ENCODE measurements around the gene MAGI1.

Gene MAGI1

GRCh38 chr3:65653731-65654130, 385.0 kb downstream of the MAGI1 start:
- Histone ChIP-seq H3K9ac (ENCODE audit: low read length) (no peak overlapping the region), H3K4me1 (ENCODE audit: control insufficient read depth, low read depth, low read length) (no peaks in the 10 kb centered on the region), H3K18ac (ENCODE audit: low read length) (no peak overlapping the region), H3K27ac (ENCODE audit: low read depth, low read length) (no peak overlapping the region), H4K8ac (ENCODE audit: low read depth, low read length) (no peak overlapping the region), H3K36me3 (ENCODE audit: control insufficient read depth, insufficient read depth, low read length) (no peaks in the 10 kb centered on the region), H3K23ac (ENCODE audit: low read length) (no peak overlapping the region), H3K4ac (ENCODE audit: low read depth, low read length) (no peak overlapping the region), H2BK120ac (ENCODE audit: low read depth, low read length) (no peak overlapping the region), H3K79me1 (ENCODE audit: low read length) (peaks cover 4% of the 10 kb centered on the region), H3K56ac (ENCODE audit: low read length) (no peak overlapping the region), H3K4me3 (ENCODE audit: low read length) (no peak overlapping the region), H3K79me2 (ENCODE audit: control insufficient read depth, insufficient read depth, low read length) (no peaks in the 10 kb centered on the region), H2BK5ac (ENCODE audit: low read length) (no peak overlapping the region), H4K5ac (ENCODE audit: low read length) (no peak overlapping the region), H2BK15ac (replicated peaks; ENCODE audit: low read depth) (no peak overlapping the region), H3K27me3 (ENCODE audit: insufficient read depth, low read length, poor library complexity) (no peaks in the 10 kb centered on the region), H2AK5ac (ENCODE audit: low read length) (no peak overlapping the region), H3K4me2 (ENCODE audit: low read length) (no peak overlapping the region)
- DNase-seq, result no peak
- WGBS (ENCODE audit: extremely low coverage, insufficient coverage, low lambda C conversion rate), result no CpG with 5 or more reads among the region's 1 CpG

GRCh38 chr3:65650247-65650646, 388.5 kb downstream of the MAGI1 start:
- Histone ChIP-seq H2BK15ac (replicated peaks; ENCODE audit: low read depth) (no peak overlapping the region), H3K4me2 (ENCODE audit: low read length) (no peak overlapping the region), H3K18ac (ENCODE audit: low read length) (no peak overlapping the region), H3K79me1 (ENCODE audit: low read length) (peaks cover 4% of the 10 kb centered on the region), H3K27me3 (ENCODE audit: insufficient read depth, low read length, poor library complexity) (no peaks in the 10 kb centered on the region), H3K79me2 (ENCODE audit: control insufficient read depth, insufficient read depth, low read length) (no peaks in the 10 kb centered on the region), H3K9ac (ENCODE audit: low read length) (no peak overlapping the region), H3K36me3 (ENCODE audit: control insufficient read depth, insufficient read depth, low read length) (no peaks in the 10 kb centered on the region), H2BK5ac (ENCODE audit: low read length) (no peak overlapping the region), H3K23ac (ENCODE audit: low read length) (no peak overlapping the region), H2BK120ac (ENCODE audit: low read depth, low read length) (no peak overlapping the region), H3K4ac (ENCODE audit: low read depth, low read length) (no peak overlapping the region), H4K5ac (ENCODE audit: low read length) (no peak overlapping the region), H2AK5ac (ENCODE audit: low read length) (no peak overlapping the region), H3K56ac (ENCODE audit: low read length) (no peak overlapping the region), H3K27ac (ENCODE audit: low read depth, low read length) (no peak overlapping the region), H3K4me1 (ENCODE audit: control insufficient read depth, low read depth, low read length) (no peaks in the 10 kb centered on the region), H4K8ac (ENCODE audit: low read depth, low read length) (no peak overlapping the region), H3K4me3 (ENCODE audit: low read length) (no peak overlapping the region)
- WGBS (ENCODE audit: extremely low coverage, insufficient coverage, low lambda C conversion rate), result no CpG with 5 or more reads among the region's 2 CpGs
- DNase-seq, result no peak

GRCh38 chr3:65647369-65647768, 391.3 kb downstream of the MAGI1 start:
- Histone ChIP-seq H4K8ac (ENCODE audit: low read depth, low read length) (no peak overlapping the region), H3K23ac (ENCODE audit: low read length) (no peak overlapping the region)

GRCh38 chr3:65642883-65643282, 395.8 kb downstream of the MAGI1 start:
- no peak overlapping the region for H3K9ac ChIP-seq (ENCODE audit: low read length)
- no CpG with 5 or more reads among the region's 1 CpG for WGBS (ENCODE audit: extremely low coverage, insufficient coverage, low lambda C conversion rate)
- no peaks in the 10 kb centered on the region for H3K79me2 ChIP-seq (ENCODE audit: control insufficient read depth, insufficient read depth, low read length)

More at GRCh38 chr3:65647369-65647768, 391.3 kb downstream of the MAGI1 start:
- H3K56ac ChIP-seq (ENCODE audit: low read length), result no peak overlapping the region
- no peak overlapping the region for H3K4me2 ChIP-seq (ENCODE audit: low read length)
- no peak overlapping the region for H2AK5ac ChIP-seq (ENCODE audit: low read length)
- no peak overlapping the region for H3K4me3 ChIP-seq (ENCODE audit: low read length)
- no peak overlapping the region for H3K18ac ChIP-seq (ENCODE audit: low read length)
- H3K4ac ChIP-seq (ENCODE audit: low read depth, low read length), result no peak overlapping the region
- H2BK15ac ChIP-seq (replicated peaks; ENCODE audit: low read depth), result no peak overlapping the region
- H3K79me2 ChIP-seq (ENCODE audit: control insufficient read depth, insufficient read depth, low read length), result no peaks in the 10 kb centered on the region
- no peak for DNase-seq
- H3K4me1 ChIP-seq (ENCODE audit: control insufficient read depth, low read depth, low read length), result peaks cover 5% of the 10 kb centered on the region
- H3K9ac ChIP-seq (ENCODE audit: low read length), result no peak overlapping the region
- WGBS (ENCODE audit: extremely low coverage, insufficient coverage, low lambda C conversion rate), result no CpG with 5 or more reads among the region's 1 CpG
- H3K36me3 ChIP-seq (ENCODE audit: control insufficient read depth, insufficient read depth, low read length), result no peaks in the 10 kb centered on the region
- peaks cover 3% of the 10 kb centered on the region for H3K79me1 ChIP-seq (ENCODE audit: low read length)
- H3K27me3 ChIP-seq (ENCODE audit: insufficient read depth, low read length, poor library complexity), result no peaks in the 10 kb centered on the region
- H2BK5ac ChIP-seq (ENCODE audit: low read length), result no peak overlapping the region
- no peak overlapping the region for H3K27ac ChIP-seq (ENCODE audit: low read depth, low read length)
- H2BK120ac ChIP-seq (ENCODE audit: low read depth, low read length), result no peak overlapping the region
- H4K5ac ChIP-seq (ENCODE audit: low read length), result no peak overlapping the region

GRCh38 chr3:65641777-65642176, 396.9 kb downstream of the MAGI1 start:
- Histone ChIP-seq H3K79me2 (ENCODE audit: control insufficient read depth, insufficient read depth, low read length) (no peaks in the 10 kb centered on the region), H3K4me3 (ENCODE audit: low read length) (no peak overlapping the region), H2BK120ac (ENCODE audit: low read depth, low read length) (no peak overlapping the region), H3K23ac (ENCODE audit: low read length) (no peak overlapping the region), H3K4me2 (ENCODE audit: low read length) (no peak overlapping the region), H2BK5ac (ENCODE audit: low read length) (no peak overlapping the region), H4K8ac (ENCODE audit: low read depth, low read length) (no peak overlapping the region), H4K5ac (ENCODE audit: low read length) (no peak overlapping the region), H3K4me1 (ENCODE audit: control insufficient read depth, low read depth, low read length) (peaks cover 9% of the 10 kb centered on the region), H3K27ac (ENCODE audit: low read depth, low read length) (no peak overlapping the region), H3K9ac (ENCODE audit: low read length) (no peak overlapping the region), H3K18ac (ENCODE audit: low read length) (no peak overlapping the region), H3K56ac (ENCODE audit: low read length) (no peak overlapping the region), H3K27me3 (ENCODE audit: insufficient read depth, low read length, poor library complexity) (no peaks in the 10 kb centered on the region), H3K79me1 (ENCODE audit: low read length) (no peaks in the 10 kb centered on the region), H3K4ac (ENCODE audit: low read depth, low read length) (no peak overlapping the region), H3K36me3 (ENCODE audit: control insufficient read depth, insufficient read depth, low read length) (no peaks in the 10 kb centered on the region), H2AK5ac (ENCODE audit: low read length) (no peak overlapping the region), H2BK15ac (replicated peaks; ENCODE audit: low read depth) (no peak overlapping the region)
- no peak for DNase-seq
- no CpG with 5 or more reads among the region's 2 CpGs for WGBS (ENCODE audit: extremely low coverage, insufficient coverage, low lambda C conversion rate)

More at GRCh38 chr3:65642883-65643282, 395.8 kb downstream of the MAGI1 start:
- no peaks in the 10 kb centered on the region for H3K27me3 ChIP-seq (ENCODE audit: insufficient read depth, low read length, poor library complexity)
- H2BK15ac ChIP-seq (replicated peaks; ENCODE audit: low read depth), result peak overlapping the region; percentile 57
- H4K5ac ChIP-seq (ENCODE audit: low read length), result no peak overlapping the region
- H4K8ac ChIP-seq (ENCODE audit: low read depth, low read length), result no peak overlapping the region
- no peak overlapping the region for H2BK5ac ChIP-seq (ENCODE audit: low read length)
- no peak overlapping the region for H3K4ac ChIP-seq (ENCODE audit: low read depth, low read length)
- H3K4me3 ChIP-seq (ENCODE audit: low read length), result no peak overlapping the region
- no peaks in the 10 kb centered on the region for H3K36me3 ChIP-seq (ENCODE audit: control insufficient read depth, insufficient read depth, low read length)
- no peak overlapping the region for H3K56ac ChIP-seq (ENCODE audit: low read length)
- H3K79me1 ChIP-seq (ENCODE audit: low read length), result no peaks in the 10 kb centered on the region
- no peak overlapping the region for H2BK120ac ChIP-seq (ENCODE audit: low read depth, low read length)
- H3K27ac ChIP-seq (ENCODE audit: low read depth, low read length), result no peak overlapping the region
- H3K23ac ChIP-seq (ENCODE audit: low read length), result no peak overlapping the region
- no peak overlapping the region for H3K18ac ChIP-seq (ENCODE audit: low read length)
- H2AK5ac ChIP-seq (ENCODE audit: low read length), result no peak overlapping the region
- no peak overlapping the region for H3K4me2 ChIP-seq (ENCODE audit: low read length)
- H3K4me1 ChIP-seq (ENCODE audit: control insufficient read depth, low read depth, low read length), result peaks cover 9% of the 10 kb centered on the region
- DNase-seq, result no peak

- H3K27ac ChIP-seq (ENCODE audit: low read depth, low read length), result no peak overlapping the region
- H2AK5ac ChIP-seq (ENCODE audit: low read length), result no peak overlapping the region
- no peak overlapping the region for H3K18ac ChIP-seq (ENCODE audit: low read length)
- no peak overlapping the region for H3K56ac ChIP-seq (ENCODE audit: low read length)
- H3K4me1 ChIP-seq (ENCODE audit: control insufficient read depth, low read depth, low read length), result peaks cover 9% of the 10 kb centered on the region
- H3K79me2 ChIP-seq (ENCODE audit: control insufficient read depth, insufficient read depth, low read length), result no peaks in the 10 kb centered on the region
- no peak overlapping the region for H4K5ac ChIP-seq (ENCODE audit: low read length)
- DNase-seq, result peak; percentile 83
- H3K4ac ChIP-seq (ENCODE audit: low read depth, low read length), result no peak overlapping the region
- no peaks in the 10 kb centered on the region for H3K79me1 ChIP-seq (ENCODE audit: low read length)
- no peak overlapping the region for H3K4me2 ChIP-seq (ENCODE audit: low read length)
- H3K23ac ChIP-seq (ENCODE audit: low read length), result no peak overlapping the region
- no peak overlapping the region for H2BK15ac ChIP-seq (replicated peaks; ENCODE audit: low read depth)
- no peak overlapping the region for H2BK120ac ChIP-seq (ENCODE audit: low read depth, low read length)
- H2BK5ac ChIP-seq (ENCODE audit: low read length), result no peak overlapping the region
- H4K8ac ChIP-seq (ENCODE audit: low read depth, low read length), result no peak overlapping the region
- no peaks in the 10 kb centered on the region for H3K36me3 ChIP-seq (ENCODE audit: control insufficient read depth, insufficient read depth, low read length)
- no peaks in the 10 kb centered on the region for H3K27me3 ChIP-seq (ENCODE audit: insufficient read depth, low read length, poor library complexity)
- no CpG with 5 or more reads among the region's 4 CpGs for WGBS (ENCODE audit: extremely low coverage, insufficient coverage, low lambda C conversion rate)
- no peak overlapping the region for H3K4me3 ChIP-seq (ENCODE audit: low read length)
- H3K9ac ChIP-seq (ENCODE audit: low read length), result no peak overlapping the region
Measured at GRCh38 chr3:65641045-65641444, 397.7 kb downstream of the MAGI1 start.

Measured in mesendoderm (in vitro differentiated cells).